K562 (cell line): Measurements from ENCODE around the gene IFI30. TPM values are rescaled to one million over a fixed set of nuclear protein-coding genes. Genes with fewer than 3 reads are reported as not detected.

Source experiments
- CC2D1A ChIP-seq: fragments of 450-650 bp; IDR thresholded peaks from 2 replicates; pipeline ENCODE4 v1.6.1; 2017; ENCODE audit warnings: mild to moderate bottlenecking
- CXXC5 ChIP-seq: fragments of 250-450 bp; sonication (Bioruptor Pico); IDR thresholded peaks from 2 replicates; pipeline ENCODE4 v1.8.0; 2022; ENCODE audit warnings: inconsistent platforms, mild to moderate bottlenecking, moderate library complexity
- E4F1 ChIP-seq: fragments of 250-450 bp; sonication (Bioruptor Pico); IDR thresholded peaks from 2 replicates; pipeline ENCODE4 v1.5.0; 2021; ENCODE audit warnings: mild to moderate bottlenecking, borderline replicate concordance
- FOXA3 ChIP-seq, 2 experiments: fragments of 450-650 bp in 1 of 2; sonication (generic) in 1 of 2; formaldehyde crosslinking; IDR thresholded peaks in 1 of 2; conservative IDR thresholded peaks in 1 of 2; 2 replicates each; pipeline versions ENCODE4 v1.4.0 to v1.8.0; 2020 to 2022; ENCODE audit warnings: mild to moderate bottlenecking in 2 of 2, missing genetic modification reagents in 1 of 2
- HMGXB4 ChIP-seq: sonication (generic); formaldehyde crosslinking; IDR thresholded peaks from 2 replicates; pipeline ENCODE4 v1.8.1; 2023; ENCODE audit warnings: mild to moderate bottlenecking, missing genetic modification reagents
- MGA ChIP-seq: fragments of 450-650 bp; IDR thresholded peaks from 2 replicates; pipeline ENCODE4 v1.6.1; 2016; ENCODE audit warnings: mild to moderate bottlenecking, moderate library complexity
- OTX1 ChIP-seq: fragments of 450-650 bp; formaldehyde crosslinking; IDR thresholded peaks from 2 replicates; pipeline ENCODE4 v1.4.0; 2022; ENCODE audit warnings: mild to moderate bottlenecking
- TARDBP ChIP-seq: fragments of 450-650 bp; IDR thresholded peaks from 2 replicates; pipeline ENCODE4 v1.6.1; 2016
- ZBTB49 ChIP-seq: sonication (generic); formaldehyde crosslinking; IDR thresholded peaks from 2 replicates; pipeline ENCODE4 v1.8.0; 2022; ENCODE audit warnings: missing genetic modification reagents, mild to moderate bottlenecking, borderline replicate concordance
- polyA plus RNA-seq, 8 experiments: library from polyadenylated mRNA; depleted of rRNA in 4 of 8; stranded (reverse) in 5 of 8; unstranded in 3 of 8; fragments of >200 nt; fragmentation: Nextera tagmentation in 2 of 8; fragmentation: Illumina TruSeq in 1 of 8; extraction: Ambion mirVana in 2 of 8; extraction: Trizol in 1 of 8; gene quantifications; 2 replicates each; pipeline versions ENCODE4 v1.2.1 to v1.2.3, GENCODE V29; 2011 to 2014; ENCODE audit warnings: inconsistent platforms in 1 of 8, missing spikeins in 1 of 8
- total RNA-seq, 7 experiments: library from RNA; depleted of rRNA in 6 of 7; stranded (reverse); fragments of >200 nt in 6 of 7; fragmentation: Illumina TruSeq in 2 of 7; extraction: Trizol in 2 of 7; gene quantifications; 2 replicates each; pipeline versions ENCODE4 v1.2.1 to v1.2.3, GENCODE V29; 2011 to 2021; ENCODE audit warnings: low replicate concordance in 1 of 7

Gene IFI30
- total and polyA plus RNA-seq, 9 of the 15 experiments (the other 6 are each of a cell fraction or from before 2014, with no cell fraction given): 63.7 to 430 (median 109) TPM

- TF ChIP-seq MGA (no peak), OTX1 (CRISPR knock-in tag) (peak; percentile 34; the same call in 1 of the 2 replicates), ZBTB49 (CRISPR knock-in tag) (no peak), TARDBP (0 out of 2 replicates have a peak, but pooled peaks have one; percentile 50), E4F1 (CRISPR knock-in tag) (peak; percentile 87; the same call in 1 of the 2 replicates), HMGXB4 (CRISPR knock-in tag) (peak; percentile 63; the same call in 1 of the 2 replicates), CC2D1A (peak; percentile 18; the same call in 1 of the 2 replicates), FOXA3 (CRISPR knock-in tag; conservative IDR thresholded peaks at IDR 0.05 in 1 of 2, IDR thresholded peaks at IDR 0.05 in 1 of 2) (no peak), CXXC5 (peak; percentile 48)
Measured at GRCh38 chr19:18152442-18152816, 21.2 kb upstream of the IFI30 start (continued).
